Vagina (tissue), 2 donors: ENCODE measurements around the gene BAHD1. TPM values are rescaled to one million over a fixed set of nuclear protein-coding genes. Genes with fewer than 3 reads are reported as not detected.

ENCODE experiments used
- DNase-seq, 2 donors: peaks; one replicate each; pipeline ENCODE4 v3.0.0-alpha.2; 2017; ENCODE audit errors: extremely low spot score in 2 of 2
- H3K27ac ChIP-seq: fragments of 200-600 bp; sonication (generic); one replicate; pipeline ENCODE4 v1.5.1; 2019
- H3K27me3 ChIP-seq: fragments of 200-600 bp; sonication (generic); one replicate; pipeline ENCODE4 v1.5.1; 2019
- H3K36me3 ChIP-seq, 2 donors: fragments of 200-600 bp; sonication (generic); one replicate each; pipeline ENCODE4 v1.5.1; 2017 to 2019
- H3K4me1 ChIP-seq: fragments of 200-600 bp; sonication (generic); one replicate; pipeline ENCODE4 v1.5.1; 2019
- H3K4me3 ChIP-seq, 2 donors: fragments of 200-600 bp; sonication (generic); 1 replicate in 1 of 2; 2 replicates in 1 of 2; pipeline ENCODE4 v1.5.1; 2016 to 2019
- H3K9me3 ChIP-seq: fragments of 200-600 bp; sonication (generic); one replicate; pipeline ENCODE4 v1.5.1; 2019
- POLR2A ChIP-seq, 2 donors: fragments of 450-650 bp; IDR thresholded peaks; one replicate each; pipeline ENCODE4 v1.6.1; 2017; ENCODE audit warnings: antibody characterized with exemption in 2 of 2, mild to moderate bottlenecking in 2 of 2, moderate library complexity in 2 of 2
- POLR2AphosphoS5 ChIP-seq, 2 donors: sonication (generic); formaldehyde crosslinking; IDR thresholded peaks; one replicate each; pipeline ENCODE4 v1.9.0; 2017; ENCODE audit warnings: antibody characterized with exemption in 2 of 2, mild to moderate bottlenecking in 2 of 2, low read depth in 1 of 2; ENCODE audit not compliant: insufficient read depth in 1 of 2
- intact Hi-C: fragments of 100-400 bp; cut with DNase I; formaldehyde crosslinking; loops from one replicate; pipeline ENCODE4 v1.15.1; 2023
- total RNA-seq: library from RNA; depleted of rRNA; stranded (reverse); fragments of >200 nt; gene quantifications from one replicate; pipeline ENCODE4 v1.2.3, GENCODE V29; 2016
- TF ChIP-seq, protein P1 (sequence below), 3 experiments: fragments of 450-650 bp in 2 of 3; fragments of 200-600 bp in 1 of 3; sonication (generic) in 1 of 3; IDR thresholded peaks; one replicate each; pipeline ENCODE4 v1.5.1; 2017 to 2019; ENCODE audit warnings: antibody characterized with exemption in 3 of 3, mild to moderate bottlenecking in 2 of 3, moderate library complexity in 2 of 3

The BAHD1 gene
- total RNA-seq, 1 donor from 2014 or later, result 9.6 TPM

DNA sequence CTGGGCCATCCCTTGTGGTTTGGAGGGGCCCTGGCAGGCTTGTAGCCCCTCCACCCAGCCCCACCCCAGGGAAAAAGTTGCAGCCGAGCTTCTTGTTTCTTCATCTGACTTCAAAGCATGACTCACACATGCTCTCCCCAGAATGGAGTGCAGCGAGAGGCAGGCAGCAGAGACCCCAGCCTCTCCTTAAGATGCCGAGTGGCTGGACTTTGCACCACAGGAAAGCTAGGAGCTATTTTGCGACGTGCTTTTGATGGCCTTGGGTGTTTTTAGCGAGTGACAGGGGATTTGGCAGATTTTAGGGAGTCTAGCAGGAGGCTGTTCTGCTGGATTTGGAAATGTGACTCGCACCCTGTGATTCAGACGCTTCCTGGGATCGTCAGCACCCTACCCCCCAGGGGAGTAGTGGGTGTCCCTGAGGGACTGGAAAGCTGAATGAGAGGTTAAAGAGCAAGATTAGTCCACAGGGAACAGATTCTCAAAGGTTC, 14.2 kb downstream of the BAHD1 start:
- Histone ChIP-seq H3K27ac (no peak overlapping the region), H3K4me1 (peaks cover 68% of the 10 kb centered on the region), H3K9me3 (no peaks in the 10 kb centered on the region), H3K36me3 (peaks cover 0 to 15% of the 10 kb centered on the region in 2 donors), H3K4me3 (no peak overlapping the region), H3K27me3 (no peaks in the 10 kb centered on the region)
- intact Hi-C loops, result no loop called here
- TF ChIP-seq, protein P1, sequence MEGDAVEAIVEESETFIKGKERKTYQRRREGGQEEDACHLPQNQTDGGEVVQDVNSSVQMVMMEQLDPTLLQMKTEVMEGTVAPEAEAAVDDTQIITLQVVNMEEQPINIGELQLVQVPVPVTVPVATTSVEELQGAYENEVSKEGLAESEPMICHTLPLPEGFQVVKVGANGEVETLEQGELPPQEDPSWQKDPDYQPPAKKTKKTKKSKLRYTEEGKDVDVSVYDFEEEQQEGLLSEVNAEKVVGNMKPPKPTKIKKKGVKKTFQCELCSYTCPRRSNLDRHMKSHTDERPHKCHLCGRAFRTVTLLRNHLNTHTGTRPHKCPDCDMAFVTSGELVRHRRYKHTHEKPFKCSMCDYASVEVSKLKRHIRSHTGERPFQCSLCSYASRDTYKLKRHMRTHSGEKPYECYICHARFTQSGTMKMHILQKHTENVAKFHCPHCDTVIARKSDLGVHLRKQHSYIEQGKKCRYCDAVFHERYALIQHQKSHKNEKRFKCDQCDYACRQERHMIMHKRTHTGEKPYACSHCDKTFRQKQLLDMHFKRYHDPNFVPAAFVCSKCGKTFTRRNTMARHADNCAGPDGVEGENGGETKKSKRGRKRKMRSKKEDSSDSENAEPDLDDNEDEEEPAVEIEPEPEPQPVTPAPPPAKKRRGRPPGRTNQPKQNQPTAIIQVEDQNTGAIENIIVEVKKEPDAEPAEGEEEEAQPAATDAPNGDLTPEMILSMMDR (IDR thresholded peaks at IDR 0.05), result no peak
- TF ChIP-seq POLR2AphosphoS5 (IDR thresholded peaks at IDR 0.05; ENCODE audit: insufficient read depth in 1 of 2, low read depth in 1 of 2) (no peak), POLR2A (IDR thresholded peaks at IDR 0.05) (no peak)
- no peak for DNase-seq

DNA sequence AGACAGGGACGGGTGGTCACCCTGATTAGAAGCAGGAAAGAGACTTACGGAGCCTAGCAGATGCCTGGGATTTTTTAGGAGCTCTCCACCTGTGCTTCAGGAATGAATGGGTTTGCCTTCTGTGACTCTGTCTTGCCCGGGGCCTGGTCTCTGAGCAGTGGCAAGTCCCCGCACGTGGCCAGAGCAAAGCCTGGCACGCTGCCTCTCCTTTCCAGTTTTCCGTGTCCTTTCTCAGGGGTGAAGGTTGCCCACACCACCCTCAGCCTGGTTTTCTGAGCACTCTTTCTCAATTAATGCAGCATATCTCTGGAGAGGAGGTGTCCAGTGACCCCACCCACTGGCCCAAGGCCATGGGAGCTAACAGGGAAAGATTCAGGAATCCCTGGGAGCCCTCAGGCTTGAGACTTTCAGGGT, 15.6 kb downstream of the BAHD1 start:
- Histone ChIP-seq H3K36me3 (peaks cover 0 to 16% of the 10 kb centered on the region in 2 donors), H3K9me3 (no peaks in the 10 kb centered on the region), H3K27me3 (no peaks in the 10 kb centered on the region), H3K27ac (no peak overlapping the region), H3K4me1 (peaks cover 61% of the 10 kb centered on the region), H3K4me3 (no peak overlapping the region)
- no peak for DNase-seq
- TF ChIP-seq POLR2A (IDR thresholded peaks at IDR 0.05), result no peak
- TF ChIP-seq POLR2AphosphoS5 (IDR thresholded peaks at IDR 0.05; ENCODE audit: insufficient read depth in 1 of 2, low read depth in 1 of 2), result no peak
- TF ChIP-seq, protein P1 (IDR thresholded peaks at IDR 0.05), result no peak
- intact Hi-C loops, result no loop called here

DNA sequence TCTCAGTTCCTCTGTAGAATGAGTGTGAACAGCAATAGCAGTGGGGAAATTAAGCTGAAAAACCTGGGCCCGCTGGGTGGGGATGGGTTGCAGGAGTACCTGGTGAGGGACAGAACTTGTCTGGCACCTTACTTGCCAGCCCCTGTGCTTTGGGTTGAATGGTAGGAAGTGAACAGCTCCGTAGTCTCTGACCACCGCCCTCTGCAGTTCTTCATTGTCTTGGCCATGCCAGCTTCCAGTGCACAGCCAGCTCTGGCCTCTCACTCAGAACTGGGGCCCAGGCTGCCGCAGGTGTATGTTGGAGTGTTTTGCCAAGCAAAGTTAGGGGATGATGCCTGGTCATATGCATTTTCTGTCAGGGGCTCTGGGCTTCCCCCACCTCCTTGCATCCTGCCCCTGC, 16.0 kb downstream of the BAHD1 start:
- H3K4me1 ChIP-seq, result peaks cover 56% of the 10 kb centered on the region
- H3K27me3 ChIP-seq, result no peaks in the 10 kb centered on the region
- no peaks in the 10 kb centered on the region for H3K9me3 ChIP-seq
- H3K27ac ChIP-seq, result no peak overlapping the region
- H3K4me3 ChIP-seq, result no peak overlapping the region
- peaks cover 0 to 18% of the 10 kb centered on the region in 2 donors for H3K36me3 ChIP-seq
- DNase-seq, result no peak
- intact Hi-C loops, result no loop called here
- TF ChIP-seq POLR2AphosphoS5 (IDR thresholded peaks at IDR 0.05; ENCODE audit: insufficient read depth in 1 of 2, low read depth in 1 of 2), result no peak
- TF ChIP-seq, protein P1 (IDR thresholded peaks at IDR 0.05), result no peak
- no peak for TF ChIP-seq POLR2A (IDR thresholded peaks at IDR 0.05)

DNA sequence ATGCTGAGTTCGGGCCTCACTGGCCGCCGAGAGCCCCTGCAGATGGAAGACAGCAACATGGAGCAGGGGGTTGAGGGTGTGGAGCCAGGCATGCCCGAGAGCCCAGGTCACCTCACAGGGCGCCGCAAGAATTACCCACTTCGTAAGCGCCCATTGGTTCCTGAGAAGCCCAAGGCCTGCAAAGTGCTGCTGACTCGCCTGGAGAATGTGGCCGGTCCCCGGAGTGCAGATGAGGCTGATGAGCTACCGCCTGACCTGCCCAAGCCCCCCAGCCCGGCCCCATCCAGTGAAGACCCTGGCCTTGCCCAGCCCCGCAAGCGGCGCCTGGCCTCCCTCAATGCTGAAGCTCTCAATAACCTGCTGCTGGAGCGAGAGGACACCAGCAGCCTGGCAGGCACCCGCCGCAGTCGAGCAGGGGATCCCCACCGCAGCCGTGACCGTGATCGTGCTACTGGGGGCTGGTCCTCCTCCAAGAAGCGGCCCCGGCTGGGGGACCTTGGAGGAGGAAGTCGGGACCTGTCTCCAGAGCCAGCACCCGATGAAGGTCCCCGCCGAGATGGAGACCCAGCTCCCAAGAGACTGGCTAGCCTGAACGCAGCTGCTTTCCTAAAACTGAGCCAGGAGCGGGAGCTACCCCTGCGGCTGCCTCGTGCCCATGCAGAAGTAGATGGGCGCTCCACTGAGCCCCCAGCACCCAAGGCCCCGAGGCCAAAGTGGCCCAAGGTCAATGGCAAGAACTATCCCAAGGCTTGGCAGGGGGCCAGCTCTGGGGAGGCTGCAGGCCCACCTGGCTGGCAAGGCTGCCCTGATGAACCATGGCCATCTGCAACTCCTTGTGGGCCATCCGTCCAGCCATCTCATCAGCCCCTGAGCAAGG, 18.0 kb downstream of the BAHD1 start:
- no peaks in the 10 kb centered on the region for H3K9me3 ChIP-seq
- no peak overlapping the region for H3K4me3 ChIP-seq
- no peaks in the 10 kb centered on the region for H3K27me3 ChIP-seq
- no peak overlapping the region for H3K27ac ChIP-seq
- TF ChIP-seq, protein P1 (IDR thresholded peaks at IDR 0.05), result no peak
- no peak for TF ChIP-seq POLR2AphosphoS5 (IDR thresholded peaks at IDR 0.05; ENCODE audit: insufficient read depth in 1 of 2, low read depth in 1 of 2)
- TF ChIP-seq POLR2A (IDR thresholded peaks at IDR 0.05), result no peak
- H3K36me3 ChIP-seq, result peaks cover 0 to 38% of the 10 kb centered on the region in 2 donors
- peaks cover 36% of the 10 kb centered on the region for H3K4me1 ChIP-seq
- intact Hi-C loops, result no loop called here
- no peak for DNase-seq
